Activated CD8-positive, alpha-beta memory T cell treated with anti-CD3 and anti-CD28 coated beads, Interleukin-2, amount 50 U/mL, for 48 hours (primary cell): Measurements from ENCODE around the gene KIAA0040.

Source experiments
- DNase-seq: peaks from one replicate; pipeline ENCODE4 v3.0.0-alpha.2; 2020

Gene KIAA0040

DNA sequence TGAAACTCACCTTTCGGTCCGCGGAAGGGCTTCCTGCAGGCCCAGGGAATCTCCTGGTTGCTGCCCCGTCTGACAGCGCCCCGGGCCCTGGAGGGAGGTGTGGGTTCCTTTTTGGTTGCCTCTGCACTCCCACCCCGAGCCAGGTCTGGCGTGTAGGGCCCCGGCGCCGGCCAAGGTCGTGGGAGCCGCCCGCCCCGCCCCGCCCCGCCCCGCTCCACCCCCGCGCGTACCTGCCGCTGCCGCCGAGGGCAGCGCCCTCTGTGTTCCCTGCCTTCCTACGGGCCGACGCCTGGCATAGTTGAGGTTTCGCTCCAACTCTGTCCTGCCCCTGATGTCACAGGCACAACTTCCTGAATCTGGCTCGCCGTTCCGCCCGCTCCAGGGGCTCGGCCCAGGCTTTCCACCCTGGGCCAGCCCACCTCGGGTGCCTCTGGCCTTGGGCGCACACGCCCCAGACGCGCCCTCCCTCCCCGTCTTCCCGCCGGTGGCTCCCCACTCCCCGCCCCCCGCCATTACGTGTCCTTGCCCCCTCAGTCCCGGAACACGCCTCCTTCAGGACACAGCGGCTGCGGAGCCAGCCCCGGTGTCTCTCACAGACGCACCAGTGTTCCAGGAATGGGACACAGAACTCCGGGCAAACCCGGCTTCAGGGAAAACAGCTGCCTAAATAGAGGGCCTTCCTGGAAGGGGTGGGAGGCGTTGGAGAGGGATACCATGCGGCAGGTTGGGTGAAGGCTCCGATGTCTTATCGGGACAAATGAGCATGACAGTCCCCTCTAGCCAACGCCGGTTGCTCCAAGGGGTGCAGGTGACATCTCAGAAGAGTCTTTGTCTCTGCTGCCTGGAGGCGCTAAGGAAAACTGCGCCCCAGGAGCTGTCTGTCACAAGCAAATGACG, at the start of gene KIAA0040:
Gene KIAA0040, minus strand, starts transcription at position 147 of the 897 bp plus-strand sequence. CDS start 31,763 bp downstream, outside the sequence.
- DNase-seq: peak; percentile 80

DNA sequence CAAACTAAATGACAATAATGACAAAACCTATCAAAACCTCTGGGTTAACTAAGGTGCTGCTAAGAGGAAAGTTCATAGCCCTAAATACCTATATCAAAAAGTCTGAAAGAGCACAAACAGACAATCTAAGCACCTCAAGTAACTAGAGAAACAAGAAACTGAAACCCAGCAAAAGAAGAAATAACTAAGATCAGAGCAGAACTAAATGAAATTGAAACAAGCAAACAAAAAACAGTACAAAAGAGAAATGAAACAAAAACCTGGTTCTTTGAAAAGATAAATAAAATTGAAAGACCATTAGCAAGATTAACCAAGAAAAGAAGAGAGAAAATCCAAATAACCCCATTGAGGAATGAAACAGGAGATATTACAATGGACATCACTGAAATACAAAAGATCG, 44.8 kb upstream of the KIAA0040 start:
- DNase-seq: no peak

DNA sequence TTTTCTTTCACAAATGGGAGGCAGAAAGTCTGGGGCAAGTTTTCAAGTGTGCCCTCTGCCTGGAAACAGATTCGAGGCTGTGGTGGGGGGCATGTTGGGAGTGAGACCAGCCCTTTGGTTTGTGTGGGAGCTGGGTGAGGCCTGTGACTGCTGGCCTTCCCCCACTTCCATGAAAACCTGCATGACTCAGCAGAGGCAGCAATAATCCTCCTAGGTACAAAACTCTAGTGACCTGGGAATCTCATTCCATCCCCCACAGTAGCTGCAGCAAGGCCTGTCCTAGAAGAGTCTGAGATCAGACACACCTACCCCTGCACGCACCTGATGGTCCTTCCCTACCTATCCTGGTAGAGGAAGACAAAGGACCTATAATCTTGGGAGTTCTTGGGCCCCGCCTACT, 42.1 kb upstream of the KIAA0040 start:
- no peak for DNase-seq

DNA sequence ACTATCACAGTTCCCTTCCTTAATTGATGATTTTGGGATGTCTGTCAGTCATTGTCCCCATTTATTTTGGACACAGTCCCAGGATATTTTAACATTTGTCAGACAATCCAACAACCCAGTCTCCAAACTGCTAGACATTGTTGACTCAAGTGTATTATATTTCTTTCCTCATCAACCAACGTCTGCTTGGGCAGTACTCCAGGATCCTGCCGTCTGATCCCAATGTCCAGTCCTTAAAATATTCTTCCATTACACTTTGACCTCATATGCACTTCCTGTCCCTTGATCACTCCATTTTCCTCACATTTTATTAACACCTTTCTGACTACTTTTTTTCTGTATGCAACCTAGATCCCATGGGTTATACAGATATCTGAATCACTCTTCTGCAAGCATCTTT, 39.8 kb upstream of the KIAA0040 start:
- no peak for DNase-seq

DNA sequence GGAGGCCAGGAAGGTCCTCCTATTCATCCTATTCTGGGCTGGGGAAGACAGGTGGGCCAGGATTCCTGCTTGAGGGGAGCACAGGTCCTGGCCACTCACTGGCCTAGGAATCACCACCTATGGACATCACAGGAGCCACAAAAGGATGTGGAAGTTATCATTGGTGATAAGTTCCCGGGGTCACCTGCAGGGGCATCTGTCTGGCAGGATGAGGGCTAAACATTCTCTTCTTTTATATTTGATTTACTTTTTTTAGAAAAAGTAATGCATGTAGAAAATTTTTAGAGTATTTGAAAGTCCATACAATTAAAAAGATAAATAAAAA, 33.2 kb upstream of the KIAA0040 start:
- DNase-seq: no peak

DNA sequence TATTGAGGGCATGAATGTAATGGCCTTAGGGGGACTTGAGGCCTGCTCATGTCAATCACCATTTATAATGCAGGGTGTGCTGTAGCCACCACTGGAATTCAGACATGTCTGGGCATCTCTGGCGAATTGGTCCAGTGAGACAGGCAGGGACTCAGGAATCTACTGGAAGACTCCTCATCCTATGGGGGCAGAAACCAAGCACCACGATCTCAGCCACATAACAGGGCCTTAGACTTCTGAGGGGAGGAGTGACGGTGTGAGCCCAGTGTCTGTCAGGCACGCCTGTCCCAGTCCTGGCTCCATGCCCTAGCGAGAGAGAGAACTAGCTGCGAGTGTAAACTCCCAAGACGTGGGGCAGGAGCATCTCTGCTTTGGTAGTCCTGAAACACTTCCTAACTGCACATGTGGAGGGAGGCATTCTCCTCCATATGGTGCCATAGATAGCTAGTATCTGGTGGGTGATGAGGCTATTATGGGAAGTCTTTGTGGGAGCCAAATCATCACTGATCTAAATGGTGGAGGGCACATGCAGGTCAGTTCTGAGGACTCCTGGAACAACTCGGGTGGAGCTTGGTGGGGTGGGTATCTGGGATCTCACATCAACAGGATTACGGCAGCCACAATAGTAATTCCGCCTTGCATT, 29.8 kb upstream of the KIAA0040 start:
- DNase-seq: no peak

DNA sequence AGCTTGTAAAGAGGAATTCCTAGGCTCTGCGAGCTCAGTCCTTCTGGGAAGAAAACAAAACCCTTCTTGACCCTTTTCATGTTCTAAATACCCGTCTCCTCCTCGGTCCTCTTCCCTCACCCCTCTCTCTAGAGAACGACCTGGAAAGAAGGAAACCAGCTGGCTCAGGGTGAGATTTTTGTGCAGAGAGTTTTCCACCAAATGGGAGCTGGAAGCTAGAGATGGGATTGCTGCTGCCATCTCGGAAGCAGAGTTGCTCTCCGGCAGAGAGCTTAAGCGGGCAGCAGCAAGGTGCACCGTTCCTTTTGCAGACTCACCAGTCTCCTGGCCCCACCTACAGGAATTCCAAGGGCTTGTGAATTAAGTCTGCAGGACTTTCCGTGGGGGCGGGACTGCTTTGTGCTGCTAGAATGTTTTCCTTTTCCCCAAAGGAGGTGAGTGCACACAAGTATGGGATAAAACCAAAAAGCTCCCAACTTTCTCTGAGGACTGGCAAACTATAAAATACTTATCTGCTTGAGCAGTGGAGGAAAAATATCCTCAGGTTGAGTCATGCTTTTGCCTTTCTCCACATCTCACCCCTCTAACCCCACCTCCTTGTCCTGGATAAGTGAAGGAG, 29.1 kb upstream of the KIAA0040 start:
- no peak for DNase-seq

DNA sequence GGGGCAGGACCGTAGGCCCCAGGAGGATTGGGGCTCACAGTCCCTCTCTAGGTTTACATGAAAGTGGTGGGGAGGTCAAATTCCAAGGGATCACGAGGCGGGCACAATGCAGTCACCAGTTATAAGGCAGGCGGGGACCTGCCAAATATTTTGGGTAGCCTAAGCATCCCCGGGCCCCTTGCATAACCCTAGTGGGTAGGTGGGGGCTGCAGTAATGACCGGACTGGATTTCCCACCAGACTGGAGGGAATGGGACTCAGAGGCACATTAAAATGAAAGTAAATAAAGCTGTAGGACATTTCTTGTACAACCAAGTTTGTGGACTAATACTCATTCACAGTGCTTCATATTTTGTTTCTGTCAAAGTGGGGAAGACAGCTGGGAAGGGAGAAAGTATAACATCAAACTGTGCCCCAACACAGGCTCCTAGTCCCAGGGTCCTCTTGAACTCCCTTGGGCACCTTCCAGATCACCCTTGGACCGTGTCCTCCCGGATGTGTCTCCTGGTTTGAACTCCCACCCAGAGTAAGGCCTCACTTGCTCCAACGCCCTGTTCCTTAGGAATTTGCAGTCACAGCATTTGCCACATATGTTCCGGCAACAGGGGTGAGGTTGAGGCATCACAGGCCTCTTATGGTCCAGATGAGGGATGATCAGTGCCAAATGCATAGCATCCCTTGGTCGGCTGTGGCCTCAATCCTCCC, 28.4 kb upstream of the KIAA0040 start:
- DNase-seq: no peak

DNA sequence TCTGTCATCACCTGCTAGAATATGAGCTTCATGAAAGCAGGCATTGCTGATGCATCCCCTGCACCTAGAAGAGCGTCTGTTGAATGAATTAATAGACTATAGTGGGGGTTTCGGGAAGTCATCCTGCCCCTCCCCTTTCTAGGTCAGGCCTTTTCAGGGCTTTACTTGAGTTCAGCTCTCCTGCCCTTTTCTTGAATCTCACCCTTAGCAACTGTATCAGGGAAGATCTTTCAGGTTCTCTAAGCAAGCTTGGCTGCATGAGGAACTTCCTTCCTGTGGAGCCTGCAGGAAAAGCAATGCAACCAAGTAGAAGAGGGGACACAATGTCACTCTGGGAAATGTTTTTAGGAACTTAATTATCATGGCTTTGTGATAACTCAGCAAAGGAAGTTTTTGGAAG, 27.2 kb upstream of the KIAA0040 start:
- no peak for DNase-seq

DNA sequence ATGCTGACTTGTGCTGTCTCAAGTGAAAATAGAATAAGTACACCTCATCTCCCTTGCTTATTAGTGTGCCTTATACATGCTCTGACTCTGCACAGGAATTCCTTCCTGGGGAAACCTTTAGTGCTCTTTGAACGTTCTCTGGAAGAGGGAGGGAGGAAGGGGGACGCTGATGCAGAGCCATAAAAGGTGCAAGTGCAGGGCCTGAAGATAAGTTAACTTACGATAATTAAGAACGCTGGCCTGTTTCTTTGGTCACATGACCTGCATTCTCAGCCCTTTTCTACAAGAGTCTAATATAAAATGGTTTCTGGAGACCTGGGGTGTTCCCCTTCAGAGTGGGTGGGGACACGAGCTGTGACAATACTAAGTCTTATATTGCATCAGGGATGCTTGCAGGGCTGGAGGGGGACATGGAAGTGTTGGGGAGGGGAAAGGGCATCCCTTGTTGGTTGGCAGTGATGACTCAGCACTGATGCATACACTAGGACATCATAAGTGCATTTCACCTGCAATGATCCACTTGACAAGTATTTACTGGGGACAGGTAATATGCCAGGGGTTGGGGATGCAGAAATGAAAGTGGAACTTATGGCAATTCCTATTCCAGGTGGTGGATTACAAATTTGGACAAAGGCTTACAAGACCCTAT, 26.3 kb upstream of the KIAA0040 start:
- DNase-seq: no peak

DNA sequence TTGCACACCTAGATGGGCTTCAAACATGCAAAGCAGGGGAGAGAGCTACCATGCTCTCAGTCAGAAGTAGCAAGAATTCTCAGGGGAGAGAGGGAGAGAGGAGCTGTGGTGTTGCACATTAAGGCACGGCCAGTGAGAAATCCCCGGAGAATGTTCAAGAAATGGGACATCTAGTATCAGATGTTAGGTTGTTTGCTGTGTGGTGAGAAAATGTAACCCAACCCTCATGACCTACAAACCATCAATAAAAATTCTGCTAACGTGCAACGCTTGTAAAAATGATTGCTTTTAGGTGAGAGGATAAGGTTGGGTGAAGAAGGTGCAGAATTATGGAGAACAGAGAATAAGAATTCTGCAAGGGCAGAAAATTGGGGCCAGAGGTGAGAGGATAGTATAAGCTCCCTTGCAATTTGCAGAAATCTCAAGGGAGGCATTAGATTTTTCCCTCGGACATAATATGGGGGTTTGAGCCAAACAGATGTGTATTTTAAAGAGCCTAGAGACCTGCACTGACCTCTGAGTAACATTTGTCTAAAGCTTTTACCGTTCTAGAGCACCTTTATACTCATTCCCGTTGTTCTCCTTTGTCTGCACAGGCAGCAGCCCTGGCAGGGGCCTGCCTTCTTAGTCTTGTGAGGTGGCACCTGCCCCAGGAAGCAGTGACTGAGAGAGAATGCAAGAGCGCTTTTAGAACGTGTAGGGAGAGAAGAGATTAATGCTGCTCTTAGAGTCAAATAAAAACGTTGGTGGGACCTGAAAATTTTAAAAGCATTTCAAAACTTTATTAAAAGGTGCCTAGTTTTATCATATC, 25.4 kb upstream of the KIAA0040 start:
- DNase-seq: no peak

DNA sequence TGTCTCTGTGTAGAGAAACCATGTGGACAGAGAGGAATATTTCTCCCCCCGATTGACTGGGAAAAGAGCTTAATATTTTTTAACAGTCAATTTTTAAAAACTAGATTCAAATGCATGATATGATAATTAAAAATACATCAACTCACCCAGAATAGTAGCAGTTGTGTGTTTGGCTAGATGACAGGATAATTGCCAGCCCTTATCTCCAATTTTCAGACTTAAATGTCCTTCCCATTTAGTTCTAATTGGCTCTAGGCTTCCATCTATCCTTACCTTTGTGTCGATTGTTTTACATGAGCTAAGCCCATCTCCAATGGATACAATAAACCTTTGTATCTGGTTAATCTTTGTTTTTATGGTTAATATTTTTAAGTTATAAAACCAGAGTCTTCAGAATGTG, 23.9 kb upstream of the KIAA0040 start:
- no peak for DNase-seq

DNA sequence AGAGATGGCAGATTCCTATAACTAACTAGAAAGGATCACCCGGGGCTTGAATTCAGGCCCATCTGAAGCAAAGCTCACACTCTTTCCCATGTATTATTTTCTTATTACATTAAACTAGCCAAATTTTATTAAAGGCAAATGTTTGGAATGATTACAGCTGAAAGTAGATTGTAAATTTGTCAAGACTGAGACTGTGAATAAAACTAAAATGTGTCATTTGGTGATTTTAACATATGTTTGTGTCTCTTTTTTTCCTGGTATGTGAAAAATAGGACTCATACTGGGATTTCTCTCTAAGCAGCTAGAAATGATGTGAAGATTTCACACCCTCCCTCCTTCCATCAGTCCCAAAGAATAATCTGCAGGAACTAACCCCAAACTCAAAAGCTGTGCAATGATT, 19.1 kb upstream of the KIAA0040 start:
- DNase-seq: no peak

DNA sequence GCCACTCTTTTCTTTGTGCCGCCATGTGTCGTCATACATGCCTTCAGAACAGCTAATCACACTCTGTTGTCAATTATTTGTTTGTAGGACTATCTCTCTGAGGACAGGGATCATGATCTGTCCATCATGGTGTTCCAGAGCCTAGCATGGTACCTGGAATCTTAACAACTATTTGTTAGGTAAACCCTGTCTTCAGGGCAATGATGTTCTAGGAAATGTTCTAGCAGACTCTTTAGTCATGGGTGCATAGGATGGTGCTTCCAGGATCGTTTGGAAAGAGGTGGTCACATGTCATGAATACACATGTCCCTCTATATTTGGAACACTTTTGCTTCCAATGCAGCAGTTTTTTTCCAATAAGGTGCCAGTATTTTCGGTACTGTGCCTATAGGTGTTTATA, 18.2 kb upstream of the KIAA0040 start:
- DNase-seq: no peak

DNA sequence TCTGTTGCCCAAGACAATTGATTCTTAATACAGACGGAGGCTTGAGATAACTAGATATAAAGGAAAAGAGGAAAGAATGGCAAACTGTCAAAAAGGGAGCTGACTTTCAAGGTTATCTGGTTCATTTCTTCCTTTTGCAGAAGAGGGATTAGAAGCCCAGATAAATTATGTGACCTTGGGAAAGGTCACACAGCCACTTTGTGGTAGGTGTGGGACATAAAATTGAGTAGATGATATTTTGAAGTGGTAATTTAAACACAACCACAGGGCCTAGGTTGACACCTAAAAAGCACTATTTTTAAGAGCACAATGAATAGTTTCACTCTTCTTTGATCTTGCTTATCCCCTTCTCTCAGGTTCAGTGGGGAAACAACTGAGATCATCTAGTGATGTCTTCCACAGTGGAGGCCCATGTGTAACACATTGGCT, 16.9 kb upstream of the KIAA0040 start:
- no peak for DNase-seq

DNA sequence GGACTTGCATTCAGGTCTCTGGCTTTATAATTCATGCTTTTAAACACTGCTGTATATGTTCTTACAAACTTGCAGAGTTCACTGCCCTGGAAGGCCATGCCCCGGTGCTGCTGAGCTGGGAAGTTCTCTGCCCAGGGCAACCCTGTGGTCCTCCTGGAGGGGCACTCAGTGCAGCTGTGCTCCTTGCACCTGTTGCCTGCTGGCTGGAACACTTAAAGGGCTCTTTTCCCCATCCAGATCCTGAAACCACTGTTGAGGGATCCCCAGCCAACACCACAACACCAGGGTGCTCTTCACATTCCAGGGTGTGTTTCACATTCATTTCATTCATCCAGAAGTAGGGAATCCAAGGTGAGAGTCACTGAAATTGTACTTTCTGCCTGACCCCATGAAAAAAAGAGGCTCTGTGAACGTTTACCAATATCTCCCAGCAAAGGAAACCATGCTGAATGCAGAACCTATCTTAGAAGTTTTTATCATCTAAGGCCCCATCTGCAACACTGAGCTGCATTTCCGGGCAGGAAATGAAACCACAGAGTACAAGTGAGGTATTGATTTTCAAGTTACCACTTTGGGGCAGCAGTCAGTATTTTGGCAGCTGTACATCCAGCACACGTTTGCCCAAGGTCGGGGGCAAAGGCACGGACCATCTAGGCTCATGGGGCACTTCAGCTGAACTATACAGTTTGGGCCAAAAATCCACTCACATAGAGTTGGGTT, 16.4 kb upstream of the KIAA0040 start:
- DNase-seq: no peak

DNA sequence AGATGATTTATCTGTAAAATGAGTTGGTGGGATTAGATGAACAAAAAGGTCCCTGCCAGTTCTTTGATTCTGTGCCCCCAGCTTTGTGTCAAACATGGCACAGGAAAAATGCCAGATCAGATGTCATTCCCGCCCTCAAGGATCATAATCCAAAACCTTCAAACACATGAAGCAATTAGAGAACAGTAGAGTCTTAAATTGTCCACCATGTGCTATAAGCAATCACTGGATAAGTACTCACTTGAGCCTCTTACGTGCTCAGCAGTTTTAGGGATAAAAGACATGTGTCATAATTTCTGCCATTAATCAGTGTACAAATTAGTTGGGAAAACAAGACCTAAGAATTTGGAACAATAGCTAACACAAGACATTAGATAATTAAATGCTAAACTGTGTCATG, 15.4 kb upstream of the KIAA0040 start:
- DNase-seq: no peak

DNA sequence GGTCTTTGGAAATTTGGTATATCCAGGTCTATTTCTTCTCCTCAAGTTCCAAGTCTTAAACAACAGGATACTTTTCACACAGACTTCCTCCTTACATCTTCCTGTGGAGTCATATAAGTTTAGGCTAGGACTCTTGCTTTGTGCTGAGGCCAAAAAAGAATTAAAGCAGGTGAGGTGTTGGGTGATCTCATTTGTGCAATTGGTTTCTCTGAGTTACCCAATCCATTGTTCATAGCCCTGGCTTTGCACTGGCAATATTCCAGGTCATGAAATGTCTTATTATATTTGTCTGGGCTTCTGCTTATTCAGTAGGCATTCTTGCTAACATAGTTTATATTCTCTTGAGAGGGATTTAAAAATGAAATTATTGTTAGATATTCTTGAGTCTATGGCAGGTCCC, 14.1 kb upstream of the KIAA0040 start:
- no peak for DNase-seq

DNA sequence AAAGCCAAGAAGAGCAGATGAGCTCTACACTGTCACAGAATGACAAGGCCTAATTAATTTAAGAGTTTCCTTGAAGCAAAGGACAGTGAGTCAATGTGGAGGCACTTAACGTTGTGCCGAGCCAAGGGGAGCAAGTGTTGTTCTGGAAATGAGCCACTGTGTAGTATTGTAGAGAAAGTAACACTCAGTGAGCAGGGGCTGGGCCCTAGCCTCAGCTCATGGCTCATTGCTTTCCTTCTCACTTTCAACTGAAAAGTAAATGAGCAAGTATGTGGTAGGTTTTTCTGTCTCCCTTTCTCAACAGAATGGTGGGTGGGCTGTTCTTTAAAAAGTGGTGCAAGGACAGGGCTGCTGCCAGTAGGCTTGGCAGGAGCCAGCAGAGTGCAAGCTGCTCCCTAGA, 11.8 kb upstream of the KIAA0040 start:
- no peak for DNase-seq

DNA sequence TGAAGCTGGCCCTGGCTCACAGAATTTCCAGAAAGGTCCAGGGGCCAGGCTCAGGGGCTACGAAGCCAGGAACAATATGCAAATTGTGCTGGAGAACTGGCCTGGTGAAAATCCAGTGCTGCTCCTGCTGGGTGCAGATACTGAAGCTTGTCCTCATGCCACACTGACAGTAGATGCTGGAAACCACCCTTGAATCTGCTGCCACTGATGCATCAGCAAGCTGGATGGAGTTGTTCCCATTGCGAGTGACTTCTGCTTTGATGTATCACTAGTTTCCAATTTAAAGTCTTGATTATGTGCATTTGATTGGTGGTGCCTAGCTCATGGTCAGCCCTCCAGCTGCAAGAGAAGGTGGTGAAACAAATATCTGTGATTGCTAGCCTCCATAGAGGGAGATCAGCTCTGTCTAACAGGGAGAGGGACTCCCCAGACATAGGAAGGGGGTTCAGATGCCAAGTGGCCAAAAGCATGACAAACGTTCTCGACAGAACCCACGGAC, 11.0 kb upstream of the KIAA0040 start:
- no peak for DNase-seq
